Epithelial cell of esophagus (primary cell): Measurements from ENCODE around the gene TMEM176A.

Experiments used
- DNase-seq: peaks from one replicate; pipeline ENCODE4 v3.0.0; 2010; ENCODE audit warnings: low read depth
- H3K4me3 ChIP-seq: 2 replicates; pipeline ENCODE4 v1.5.1; 2011; ENCODE audit warnings: mild to moderate bottlenecking, low read length, control low read depth
- CTCF ChIP-seq: IDR thresholded peaks from 2 replicates; pipeline ENCODE4 v1.5.1; 2011; ENCODE audit warnings: low read depth, mild to moderate bottlenecking, low read length, control low read depth, inconsistent platforms; ENCODE audit not compliant: insufficient read depth; ENCODE audit errors: missing control alignments

Gene TMEM176A

GRCh38 chr7:150848561-150849115 is 48.1 kb downstream of the TMEM176A start:
- TF ChIP-seq CTCF: no peak
- DNase-seq: no peak
- no peak overlapping the region for H3K4me3 ChIP-seq

GRCh38 chr7:150849204-150849775 is 48.7 kb downstream of the TMEM176A start:
- no peak for TF ChIP-seq CTCF
- H3K4me3 ChIP-seq: no peak overlapping the region
- no peak for DNase-seq

DNA sequence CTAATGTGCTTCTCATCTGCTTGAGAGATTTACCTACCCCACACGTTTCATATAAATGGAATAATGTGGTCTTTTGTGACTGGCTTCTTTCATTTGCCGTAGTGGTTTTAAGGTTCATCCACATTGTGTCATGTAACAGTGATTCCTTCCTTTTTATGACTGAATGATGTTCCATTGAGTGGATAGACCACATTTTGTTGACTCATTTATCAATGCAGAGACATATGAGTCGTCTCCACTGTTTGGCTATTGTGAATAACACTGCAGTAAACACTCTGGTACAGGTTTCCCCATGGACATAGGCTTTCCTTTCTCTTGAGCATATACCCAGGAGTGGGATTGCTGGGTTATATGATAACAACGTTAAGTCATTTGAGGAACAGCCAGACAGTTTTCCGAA is 49.7 kb downstream of the TMEM176A start:
- no peak for TF ChIP-seq CTCF
- DNase-seq: no peak
- no peak overlapping the region for H3K4me3 ChIP-seq

DNA sequence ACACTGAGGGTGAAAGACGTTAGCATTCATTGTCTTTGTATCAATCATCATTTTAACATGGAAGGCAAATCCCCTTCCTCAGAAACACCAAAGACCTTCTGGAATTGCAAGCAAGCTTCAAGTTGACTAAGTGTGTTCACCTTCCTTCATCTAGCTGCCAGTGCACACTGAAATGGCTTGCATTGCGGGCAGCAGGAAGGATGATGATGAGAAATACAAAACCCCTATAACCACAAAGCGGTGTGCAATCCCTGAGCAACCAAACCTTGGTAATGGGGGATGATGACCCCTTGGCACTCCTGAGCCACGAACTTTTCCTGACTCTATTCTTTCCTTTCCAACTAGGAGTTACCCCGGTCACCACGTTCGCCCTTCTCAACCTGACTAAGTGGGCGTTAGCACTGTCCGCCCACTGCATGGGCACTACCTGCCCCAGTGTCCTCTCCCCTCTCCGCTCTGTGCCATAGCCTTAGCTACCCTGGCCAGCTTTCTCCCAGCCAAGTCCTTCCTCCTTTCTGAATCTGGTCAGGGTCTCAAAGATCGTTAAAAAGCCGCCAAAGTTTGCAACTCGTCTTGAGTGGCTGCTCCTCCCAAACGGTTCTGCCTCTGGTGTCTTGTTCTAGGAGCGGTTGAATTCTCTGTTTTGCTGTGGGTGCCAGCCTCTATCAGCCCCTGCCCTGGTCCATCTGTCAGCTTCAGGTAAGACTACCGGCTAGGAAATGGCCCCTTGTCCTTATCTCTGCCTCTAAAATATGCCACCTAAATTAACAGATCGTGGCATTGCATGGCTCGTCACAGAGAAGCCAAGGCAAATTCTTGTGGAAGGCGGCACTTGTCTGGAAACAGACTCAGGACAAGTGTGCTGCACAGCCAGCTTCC is 51.2 kb downstream of the TMEM176A start:
- no peak overlapping the region for H3K4me3 ChIP-seq
- no peak for TF ChIP-seq CTCF
- DNase-seq: no peak

- no peak for DNase-seq
- H3K4me3 ChIP-seq: no peak within 1 kb of the TSS
- no peak for TF ChIP-seq CTCF
These were observed 51.9 kb downstream of the TMEM176A start, which contains the start of gene AOC1 for GRCh38 chr7:150852371-150852905. AOC1 (plus strand) TSS chr7:150852517; CDS start chr7:150856471, 3,954 bp downstream.

- H3K4me3 ChIP-seq: no peak overlapping the region
- DNase-seq: no peak
- TF ChIP-seq CTCF: no peak
These were observed 53.8 kb downstream of the TMEM176A start for GRCh38 chr7:150854066-150855000.
